Measurements from ENCODE around the gene ASTN2.
"Not testable (repeated sequence)": the region's sequence is repeated elsewhere in the genome, so short reads cannot be mapped to it uniquely, and the experiment has no call there.

ASTN2 gene

GRCh38 chr9:116713271-116713670 lies 701.6 kb downstream of the ASTN2 start:
- DNase-seq: no peak

GRCh38 chr9:116712781-116713180 lies 702.1 kb downstream of the ASTN2 start:
- no peak for DNase-seq

GRCh38 chr9:116706310-116707290 lies 708.3 kb downstream of the ASTN2 start:
- no peak for DNase-seq

GRCh38 chr9:116705531-116705930 lies 709.3 kb downstream of the ASTN2 start:
- DNase-seq: no peak

GRCh38 chr9:116704470-116704869 lies 710.4 kb downstream of the ASTN2 start:
- DNase-seq: no peak

GRCh38 chr9:116703634-116704033 lies 711.2 kb downstream of the ASTN2 start:
- DNase-seq: no peak

GRCh38 chr9:116701940-116702642 lies 712.8 kb downstream of the ASTN2 start:
- no peak for DNase-seq

- no peak for DNase-seq
Measured at GRCh38 chr9:116700882-116701865, 713.7 kb downstream of the ASTN2 start.

GRCh38 chr9:116700279-116700678 lies 714.6 kb downstream of the ASTN2 start:
- DNase-seq: no peak

- no peak for DNase-seq
Measured at GRCh38 chr9:116697887-116698286, 717.0 kb downstream of the ASTN2 start.

GRCh38 chr9:116697362-116697761 lies 717.5 kb downstream of the ASTN2 start:
- DNase-seq: peak; percentile 24

- no peak for DNase-seq
Measured at GRCh38 chr9:116695438-116695837, 719.4 kb downstream of the ASTN2 start.

- no peak for DNase-seq
Measured at GRCh38 chr9:116694785-116695291, 720.0 kb downstream of the ASTN2 start.

GRCh38 chr9:116693233-116693731 lies 721.6 kb downstream of the ASTN2 start:
- DNase-seq: peak; percentile 32

GRCh38 chr9:116692616-116693015 lies 722.2 kb downstream of the ASTN2 start:
- no peak for DNase-seq

- no peak for DNase-seq
Measured at GRCh38 chr9:116691607-116692006, 723.2 kb downstream of the ASTN2 start.

- DNase-seq: not testable (repeated sequence)
Measured at GRCh38 chr9:116690805-116691204, 724.1 kb downstream of the ASTN2 start.

GRCh38 chr9:116689486-116690032 lies 725.3 kb downstream of the ASTN2 start:
- DNase-seq: no peak

- DNase-seq: no peak
Measured at GRCh38 chr9:116688806-116689485, 725.9 kb downstream of the ASTN2 start.

GRCh38 chr9:116687754-116688135 lies 727.1 kb downstream of the ASTN2 start:
- no peak for DNase-seq

GRCh38 chr9:116687074-116687753 lies 727.6 kb downstream of the ASTN2 start, which contains the start of gene TRIM32:
Gene TRIM32 (plus strand): TSS chr9:116687305. CDS start chr9:116697743, 10,438 bp downstream.
- peak; percentile 37 for DNase-seq
